H7 (cell line): ENCODE results near the gene CC2D2B. TPM values are rescaled to one million over a fixed set of nuclear protein-coding genes. Genes with fewer than 3 reads are reported as not detected.
"Not testable (repeated sequence)": the region's sequence is repeated elsewhere in the genome, so short reads cannot be mapped to it uniquely, and the experiment has no call there.

Experiments
- DNase-seq: peaks from one replicate; pipeline ENCODE4 v3.0.0; 2012
- H3K27me3 ChIP-seq: 2 replicates; pipeline ENCODE4 v1.6.0; 2011; ENCODE audit warnings: mild to moderate bottlenecking, low read length; ENCODE audit not compliant: control insufficient read depth, insufficient read depth
- H3K36me3 ChIP-seq: replicated peaks from 2 replicates; pipeline ENCODE4 v1.5.1; 2011; ENCODE audit warnings: low read length; ENCODE audit not compliant: control insufficient read depth, insufficient read depth
- H3K4me3 ChIP-seq: 2 replicates; pipeline ENCODE4 v1.5.1; 2011; ENCODE audit warnings: low read depth, mild to moderate bottlenecking, control low read depth, low read length, moderate library complexity; ENCODE audit not compliant: insufficient read depth
- total RNA-seq: library from RNA; depleted of rRNA; stranded (reverse); fragments of >200 nt; shearing (Covaris generic); gene quantifications from 2 replicates; pipeline ENCODE4 v1.2.3, GENCODE V29; 2014

Gene CC2D2B
- total RNA-seq, 1 experiment from 2014 or later = 0.35 TPM

GRCh38 chr10:96022739-96023138 is 115.0 kb downstream of the CC2D2B start:
- H3K4me3 ChIP-seq = no peak overlapping the region
- H3K27me3 ChIP-seq = no peaks in the 10 kb centered on the region
- DNase-seq = no peak
- H3K36me3 ChIP-seq = no peaks in the 10 kb centered on the region

GRCh38 chr10:96023168-96023567 is 115.4 kb downstream of the CC2D2B start:
- Histone ChIP-seq H3K36me3 (no peaks in the 10 kb centered on the region), H3K27me3 (no peaks in the 10 kb centered on the region), H3K4me3 (no peak overlapping the region)
- DNase-seq = no peak

- Histone ChIP-seq H3K36me3 (no peaks in the 10 kb centered on the region), H3K4me3 (no peak overlapping the region), H3K27me3 (no peaks in the 10 kb centered on the region)
- no peak for DNase-seq
These were observed 117.8 kb downstream of the CC2D2B start for GRCh38 chr10:96025566-96025965.

DNA sequence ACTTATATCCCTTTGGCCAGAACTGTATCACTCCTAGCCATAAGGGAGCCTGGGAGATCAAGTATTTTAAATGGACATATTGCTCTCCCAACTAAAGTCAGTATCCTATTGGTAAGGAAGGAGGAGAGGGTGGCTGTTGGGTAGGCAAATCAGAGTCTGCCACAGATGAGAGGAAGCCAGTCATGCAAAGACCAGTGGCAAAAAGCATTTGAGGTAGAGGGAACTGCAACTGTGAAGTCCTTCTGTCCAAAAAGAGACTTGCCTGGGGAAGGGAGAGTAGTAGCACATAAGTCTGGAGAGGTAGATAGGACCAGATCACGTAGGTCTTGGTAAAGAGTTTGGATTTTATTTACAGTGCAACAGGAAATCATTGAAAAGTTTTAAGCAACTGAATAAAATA is 126.8 kb downstream of the CC2D2B start:
- Histone ChIP-seq H3K36me3 (no peaks in the 10 kb centered on the region), H3K27me3 (no peaks in the 10 kb centered on the region), H3K4me3 (no peak overlapping the region)
- DNase-seq = no peak

DNA sequence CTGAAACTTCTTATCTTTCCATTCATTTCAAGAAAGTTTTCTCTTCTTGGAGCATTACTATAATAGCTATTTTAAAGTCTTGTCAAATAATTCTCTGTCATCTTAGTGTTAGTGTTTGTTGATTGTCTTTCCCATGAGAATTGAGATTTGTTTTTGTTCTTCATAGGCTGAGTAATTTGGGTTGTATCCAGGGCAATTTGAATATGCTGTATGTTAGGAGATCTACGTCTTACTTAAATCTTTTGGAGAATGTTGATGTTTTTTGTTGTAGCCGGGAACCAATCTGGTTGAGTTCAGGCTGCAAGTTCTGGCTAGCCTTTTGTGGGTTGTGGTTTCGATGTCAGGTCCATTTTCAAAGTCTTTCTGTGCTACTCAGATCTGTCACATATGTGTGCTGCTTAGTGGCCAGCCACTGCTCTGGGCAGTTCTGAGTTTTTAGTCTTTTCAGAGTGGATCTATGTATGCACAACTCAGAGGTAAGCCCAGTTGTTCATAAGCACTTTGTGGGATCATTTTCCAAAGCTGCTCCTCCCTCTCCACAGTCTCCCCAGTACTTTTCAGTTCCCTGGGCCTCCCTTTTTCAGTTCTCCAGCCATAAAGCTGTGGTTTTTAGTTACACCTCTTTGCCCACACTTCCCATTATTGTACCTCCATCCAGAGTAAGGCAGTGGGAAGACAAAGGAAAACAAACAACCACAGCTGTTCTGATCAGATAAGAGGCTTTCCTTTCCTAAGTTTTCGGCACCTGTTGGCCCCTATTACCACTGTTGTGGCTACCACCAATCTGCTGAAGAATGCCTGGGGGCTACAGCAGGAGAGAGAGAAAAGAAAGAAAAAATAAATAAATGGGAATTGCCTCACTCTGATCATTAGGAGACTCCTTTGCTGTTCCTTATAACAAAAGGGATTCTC is 131.0 kb downstream of the CC2D2B start:
- no peak for DNase-seq
- Histone ChIP-seq H3K27me3 (peaks cover 8% of the 10 kb centered on the region), H3K4me3 (no peak overlapping the region), H3K36me3 (no peaks in the 10 kb centered on the region)

DNA sequence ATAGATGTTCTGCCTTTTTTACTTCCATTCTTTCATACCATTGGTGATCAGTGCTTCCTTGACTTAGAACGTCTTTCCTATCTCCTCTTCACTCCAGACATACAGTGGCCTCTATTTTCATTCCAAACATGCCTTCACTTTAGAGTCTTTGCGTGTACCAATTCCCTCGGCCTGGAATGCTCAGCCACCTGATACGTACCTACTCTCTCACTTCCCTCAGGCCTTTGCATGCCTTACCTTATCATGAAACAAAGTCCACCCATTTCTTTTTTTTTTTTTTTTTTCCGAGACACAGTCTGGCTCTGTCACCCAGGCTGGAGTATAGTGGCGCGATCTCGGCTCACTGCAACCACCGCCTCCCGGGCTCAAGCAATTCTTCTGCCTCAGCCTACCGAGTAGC is 133.4 kb downstream of the CC2D2B start:
- no peak for DNase-seq
- Histone ChIP-seq H3K27me3 (peaks cover 8% of the 10 kb centered on the region), H3K4me3 (no peak overlapping the region), H3K36me3 (no peaks in the 10 kb centered on the region)

- H3K27me3 ChIP-seq = peaks cover 8% of the 10 kb centered on the region
- peaks cover 2% of the 10 kb centered on the region for H3K36me3 ChIP-seq
- peak; percentile 97 for DNase-seq
- peak within 1 kb of the TSS; percentile 86 for H3K4me3 ChIP-seq
These were observed 135.5 kb downstream of the CC2D2B start, which contains the start of gene CCNJ for GRCh38 chr10:96043033-96043892. Gene CCNJ, plus strand, starts transcription at chr10:96043583. Its CDS starts 811 bp downstream, at chr10:96044394.

DNA sequence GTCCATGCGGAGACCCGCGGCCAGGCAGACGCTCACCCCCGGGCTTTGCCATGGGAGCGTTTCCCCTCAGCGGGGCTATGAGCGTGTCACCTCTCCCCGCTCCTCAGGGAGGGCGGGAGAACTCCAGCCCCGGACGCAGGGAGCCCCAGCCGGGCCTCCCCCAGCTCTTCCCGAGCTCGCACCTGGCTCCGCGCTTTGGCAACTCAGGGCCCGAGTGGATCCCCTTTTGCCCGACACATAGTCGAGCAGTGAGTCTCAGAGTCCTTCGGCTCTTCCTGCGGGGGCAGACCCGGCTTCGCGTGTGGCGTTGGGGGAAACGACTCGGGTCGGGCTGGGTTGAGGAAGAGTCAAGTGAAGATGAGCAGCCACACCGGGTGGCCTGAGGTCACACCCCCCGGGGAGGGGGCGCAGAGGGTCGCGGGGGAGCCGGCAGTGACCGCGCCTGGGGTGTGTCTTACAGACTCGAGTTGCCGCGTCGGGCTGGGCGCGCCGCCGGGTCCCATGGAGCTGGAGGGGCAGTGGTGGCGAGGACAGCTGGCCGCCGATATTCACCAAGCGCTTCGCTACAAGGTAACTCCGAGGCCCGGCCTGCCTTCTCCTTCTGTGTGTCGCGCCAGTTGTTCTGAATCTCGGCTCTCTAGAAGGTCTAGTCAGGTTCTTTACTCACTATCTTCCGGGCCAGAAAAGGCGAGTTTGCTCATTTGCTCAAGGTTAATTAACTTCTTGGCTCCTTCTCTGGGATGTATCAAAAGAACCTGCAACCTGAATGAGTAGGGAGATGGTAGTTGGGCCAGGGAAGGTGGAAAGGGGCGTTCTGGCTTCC is 136.3 kb downstream of the CC2D2B start:
- Histone ChIP-seq H3K36me3 (peaks cover 2% of the 10 kb centered on the region), H3K4me3 (peak overlapping the region; percentile 86), H3K27me3 (peaks cover 8% of the 10 kb centered on the region)
- DNase-seq = no peak

- Histone ChIP-seq H3K4me3 (peak overlapping the region; percentile 86), H3K27me3 (peaks cover 8% of the 10 kb centered on the region), H3K36me3 (peaks cover 2% of the 10 kb centered on the region)
- no peak for DNase-seq
These were observed 137.0 kb downstream of the CC2D2B start for GRCh38 chr10:96044736-96045135.

DNA sequence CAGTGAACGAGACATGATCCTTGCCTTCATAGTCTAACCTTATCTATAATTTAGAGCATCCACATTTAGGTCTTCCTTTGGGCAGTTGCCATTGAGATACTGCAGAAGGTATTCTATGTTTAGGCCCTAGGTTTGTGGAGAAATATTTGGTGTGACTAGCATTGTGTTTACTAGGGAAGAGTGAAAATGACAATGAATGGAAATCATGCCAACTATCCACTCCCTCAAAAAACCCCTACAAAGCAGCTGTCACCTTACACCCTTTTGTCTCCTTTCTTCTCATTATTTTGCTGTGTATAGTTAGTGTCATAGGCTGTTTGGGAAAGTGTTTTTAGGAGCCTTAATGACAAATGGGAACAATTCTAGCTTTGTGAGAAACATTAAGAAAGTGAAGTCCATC is 138.8 kb downstream of the CC2D2B start:
- DNase-seq = no peak
- peaks cover 8% of the 10 kb centered on the region for H3K27me3 ChIP-seq
- H3K36me3 ChIP-seq = peaks cover 2% of the 10 kb centered on the region
- no peak overlapping the region for H3K4me3 ChIP-seq

DNA sequence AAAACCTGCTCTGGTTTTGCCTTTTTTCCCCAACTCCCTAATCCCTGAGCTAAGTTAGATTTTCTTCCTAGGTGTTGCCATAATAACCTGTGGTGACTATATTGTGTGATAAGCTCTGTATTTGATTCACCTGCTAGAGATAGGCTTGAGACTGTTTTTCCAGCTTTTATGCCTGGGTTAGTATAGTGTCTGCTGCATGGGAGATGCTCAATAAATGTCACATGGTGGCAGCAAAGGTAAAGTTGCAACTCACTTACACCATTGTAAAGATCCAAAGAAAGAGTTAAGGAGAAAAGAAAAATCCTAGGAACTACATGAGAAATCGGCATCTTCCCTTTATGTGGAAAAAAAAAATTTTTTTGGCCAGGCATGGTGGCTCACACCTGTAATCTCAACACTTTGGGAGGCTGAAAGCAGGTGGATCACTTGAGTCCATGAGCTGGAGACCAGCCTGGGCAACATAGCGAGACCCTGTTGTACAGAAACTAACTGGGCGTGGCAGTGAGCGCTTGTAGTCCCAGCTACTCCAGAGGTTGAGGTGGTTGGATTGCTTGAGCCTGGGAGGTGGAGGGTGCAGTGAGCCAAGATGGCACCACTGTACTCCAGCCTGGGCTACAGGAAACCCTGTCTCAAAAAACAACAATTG is 139.4 kb downstream of the CC2D2B start:
- peaks cover 7% of the 10 kb centered on the region for H3K27me3 ChIP-seq
- peaks cover 2% of the 10 kb centered on the region for H3K36me3 ChIP-seq
- DNase-seq = no peak
- H3K4me3 ChIP-seq = no peak overlapping the region

DNA sequence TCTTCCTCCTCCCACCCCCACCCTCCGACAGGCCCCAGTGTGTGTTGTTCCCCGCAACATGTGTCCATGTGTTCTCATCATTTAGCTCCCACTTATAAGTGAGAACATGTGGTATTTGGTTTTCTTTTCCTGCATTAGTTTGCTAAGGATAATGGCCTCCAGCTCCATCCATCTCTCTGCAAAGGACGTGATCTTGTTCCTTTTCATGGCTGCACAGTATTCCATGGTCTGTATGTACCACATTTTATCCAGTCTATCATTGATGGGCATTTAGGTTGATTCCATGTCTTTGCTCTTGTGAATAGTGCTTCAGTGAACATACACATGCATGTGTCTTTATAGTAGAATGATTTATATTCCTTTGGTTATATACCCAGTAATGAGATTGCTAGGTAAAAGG is 140.2 kb downstream of the CC2D2B start:
- not testable (repeated sequence) for H3K36me3 ChIP-seq, H3K4me3 ChIP-seq, H3K27me3 ChIP-seq, DNase-seq

DNA sequence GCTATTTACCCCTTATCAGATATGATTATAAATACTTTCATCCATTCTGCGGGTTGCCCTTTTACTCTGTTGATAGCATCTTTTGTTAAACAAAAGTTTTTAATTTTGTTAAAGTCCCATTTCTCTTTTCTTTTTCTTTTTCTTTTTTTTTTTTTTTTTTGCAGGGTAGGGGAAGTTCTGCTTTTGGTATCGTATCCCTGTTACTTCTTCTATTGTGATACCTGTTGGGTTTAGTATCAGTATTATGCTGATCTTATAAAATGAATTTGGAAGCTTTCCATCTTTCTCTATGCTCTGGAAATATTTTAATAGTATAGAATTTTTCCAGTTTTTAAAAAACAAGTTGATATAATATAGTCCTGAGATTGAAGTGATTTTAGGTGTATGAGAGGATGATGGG is 141.6 kb downstream of the CC2D2B start:
- no peak for DNase-seq
- Histone ChIP-seq H3K27me3 (no peaks in the 10 kb centered on the region), H3K36me3 (peaks cover 2% of the 10 kb centered on the region), H3K4me3 (no peak overlapping the region)

- peaks cover 19% of the 10 kb centered on the region for H3K36me3 ChIP-seq
- H3K4me3 ChIP-seq = no peak overlapping the region
- H3K27me3 ChIP-seq = no peaks in the 10 kb centered on the region
- DNase-seq = no peak
These were observed 146.2 kb downstream of the CC2D2B start for GRCh38 chr10:96053985-96054384.
